Stimulated activated CD8-positive, alpha-beta memory T cell treated with anti-CD3 and anti-CD28 coated beads, Interleukin-4, amount 100 ng/mL, for 48 hours (primary cell): ENCODE measurements around the gene ADORA1.

Source experiments
- DNase-seq: peaks from one replicate; pipeline ENCODE4 v3.0.0-alpha.2; 2020

ADORA1 gene

DNA sequence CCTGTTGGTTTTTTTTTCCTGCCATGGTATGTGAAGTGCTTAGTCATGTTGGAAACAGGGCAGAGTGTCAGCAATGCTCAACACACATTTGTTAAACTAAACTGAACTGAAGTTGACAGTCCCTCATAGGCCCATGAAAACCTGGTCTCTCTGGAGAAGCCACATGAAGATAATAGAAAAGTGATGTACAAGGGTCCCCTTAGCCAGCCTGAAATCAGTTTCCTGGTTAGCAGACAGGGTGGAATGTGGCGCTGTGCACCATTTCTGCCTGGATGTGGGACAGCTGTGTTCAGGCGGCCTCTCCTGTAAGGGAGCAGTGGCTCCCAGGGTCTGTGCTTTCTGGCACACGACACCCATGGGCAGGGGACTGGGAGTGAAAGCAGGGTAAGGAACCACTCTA is 68.8 kb downstream of the ADORA1 start:
- DNase-seq, result no peak

- no peak for DNase-seq
Measured at GRCh38 chr1:203197625-203198024, 70.1 kb downstream of the ADORA1 start.

- DNase-seq, result no peak
Measured at GRCh38 chr1:203199002-203199401, 71.5 kb downstream of the ADORA1 start.

DNA sequence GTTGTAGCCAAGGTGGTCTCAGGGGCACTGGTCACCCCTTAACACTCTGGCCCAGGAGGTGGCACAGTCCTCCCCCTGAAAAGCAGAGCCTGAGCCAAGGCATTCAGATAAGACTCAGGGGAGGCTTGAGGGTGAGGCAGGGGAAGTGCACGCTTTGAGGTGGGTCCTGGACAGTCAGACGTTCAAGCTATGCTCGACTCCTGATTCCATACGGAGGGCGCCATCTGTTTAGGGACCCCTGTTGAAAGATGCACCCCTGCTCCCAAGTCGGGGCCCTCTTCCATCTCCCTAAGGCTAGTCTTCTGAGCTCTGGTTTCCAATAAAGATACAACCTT is 71.9 kb downstream of the ADORA1 start:
- DNase-seq, result no peak

- no peak for DNase-seq
Measured at GRCh38 chr1:203199816-203200571, 72.5 kb downstream of the ADORA1 start.

GRCh38 chr1:203200916-203201315 is 73.4 kb downstream of the ADORA1 start:
- no peak for DNase-seq

DNA sequence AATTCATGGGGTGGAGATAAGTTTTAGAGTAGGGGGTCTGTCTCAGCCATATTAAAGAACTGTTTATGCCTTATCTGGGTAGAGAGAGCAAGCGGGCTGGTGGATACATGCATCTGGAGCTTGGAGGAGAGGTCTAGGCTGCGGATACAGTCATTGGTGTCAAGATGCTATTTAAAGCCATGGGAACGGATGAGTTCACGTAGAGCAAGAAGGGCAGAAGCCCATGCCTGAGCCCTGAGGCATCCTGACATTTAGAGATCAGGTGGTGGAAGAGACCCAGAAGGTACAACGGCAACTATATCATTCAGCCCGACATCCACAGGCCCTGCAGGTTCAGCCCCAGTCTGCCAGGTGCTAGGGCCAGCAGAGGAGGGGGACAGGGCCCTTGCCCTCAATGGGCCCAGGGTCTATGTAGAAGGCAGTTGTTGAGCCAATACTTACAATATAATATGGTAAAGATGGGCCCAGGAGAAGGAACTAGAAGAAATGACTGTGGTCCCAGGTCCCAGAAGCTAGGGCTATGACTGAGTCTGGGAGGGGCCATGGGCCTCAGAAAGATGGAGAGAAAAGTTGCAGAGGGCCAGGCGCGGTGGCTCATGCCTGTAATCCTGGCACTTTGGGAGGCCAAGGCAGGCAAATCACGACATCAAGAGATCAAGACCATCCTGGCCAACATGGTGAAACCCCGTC is 74.1 kb downstream of the ADORA1 start:
- DNase-seq, result no peak

GRCh38 chr1:203202431-203203245 is 75.1 kb downstream of the ADORA1 start:
- DNase-seq, result no peak

DNA sequence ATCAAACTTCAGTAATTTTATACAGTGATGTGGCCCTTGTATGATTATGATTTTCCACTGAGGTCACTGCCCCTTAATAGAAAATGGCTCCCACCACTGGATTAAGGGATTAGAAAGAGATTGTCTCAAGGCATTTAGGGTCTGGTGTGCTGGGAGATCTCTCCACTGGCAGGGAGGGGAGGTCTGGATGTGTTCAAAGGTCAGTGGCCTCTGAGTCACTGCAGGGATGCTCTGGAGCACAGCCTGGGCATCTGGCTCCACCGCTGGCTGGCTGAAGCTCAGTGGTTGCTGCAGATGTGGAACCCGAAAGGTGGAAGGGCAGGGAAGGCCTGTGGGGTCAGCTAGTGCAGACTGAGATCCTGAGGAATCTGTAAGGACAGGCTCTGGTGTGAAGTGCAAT is 77.2 kb downstream of the ADORA1 start:
- no peak for DNase-seq

GRCh38 chr1:203206129-203206687 is 78.7 kb downstream of the ADORA1 start:
- DNase-seq, result no peak

GRCh38 chr1:203207751-203208150 is 80.2 kb downstream of the ADORA1 start:
- no peak for DNase-seq

- no peak for DNase-seq
Measured at GRCh38 chr1:203208181-203208580, 80.7 kb downstream of the ADORA1 start.

- DNase-seq, result no peak
Measured at GRCh38 chr1:203210350-203210749, 82.8 kb downstream of the ADORA1 start.

DNA sequence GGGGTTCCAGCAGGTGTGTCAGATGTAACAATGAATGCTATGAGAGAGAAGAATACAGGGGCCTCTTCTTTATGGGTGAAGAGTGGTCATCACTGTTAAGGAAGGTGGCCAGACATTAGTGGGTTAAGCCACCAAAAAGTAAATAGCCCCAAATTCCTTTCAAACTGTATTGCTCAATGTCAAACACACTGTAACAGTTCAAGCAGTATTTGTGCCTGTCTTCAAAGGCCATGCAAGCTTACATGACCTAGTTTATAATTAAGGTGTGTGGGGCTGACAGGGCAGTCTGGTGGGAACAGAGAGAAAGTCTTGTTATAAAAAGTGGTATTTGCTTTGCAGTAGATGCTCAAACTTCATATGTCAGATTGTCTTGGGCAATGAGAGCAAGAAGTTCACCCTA is 83.5 kb downstream of the ADORA1 start:
- no peak for DNase-seq

GRCh38 chr1:203211812-203212211 is 84.3 kb downstream of the ADORA1 start:
- no peak for DNase-seq

- DNase-seq, result no peak
Measured at GRCh38 chr1:203213126-203213525, 85.6 kb downstream of the ADORA1 start.

DNA sequence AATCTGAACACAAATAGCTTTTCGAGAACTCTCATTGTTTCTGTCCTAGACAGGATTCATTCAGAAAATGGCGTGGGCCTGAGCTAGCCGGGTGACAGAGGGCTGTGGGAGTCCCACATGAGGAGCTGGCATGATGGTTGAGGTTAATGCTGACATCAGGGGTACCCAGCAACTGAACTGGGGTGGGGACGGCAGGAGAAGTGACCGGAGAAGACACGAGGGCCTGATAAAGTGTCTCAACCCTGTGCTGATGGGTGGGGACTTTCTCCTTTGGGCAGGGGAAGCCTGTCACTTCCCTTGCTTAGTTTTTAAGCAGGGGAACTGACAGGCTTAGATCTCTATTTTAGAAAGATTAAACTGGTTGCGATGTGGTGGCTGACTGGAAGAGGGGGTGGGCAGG is 87.3 kb downstream of the ADORA1 start:
- DNase-seq, result no peak

DNA sequence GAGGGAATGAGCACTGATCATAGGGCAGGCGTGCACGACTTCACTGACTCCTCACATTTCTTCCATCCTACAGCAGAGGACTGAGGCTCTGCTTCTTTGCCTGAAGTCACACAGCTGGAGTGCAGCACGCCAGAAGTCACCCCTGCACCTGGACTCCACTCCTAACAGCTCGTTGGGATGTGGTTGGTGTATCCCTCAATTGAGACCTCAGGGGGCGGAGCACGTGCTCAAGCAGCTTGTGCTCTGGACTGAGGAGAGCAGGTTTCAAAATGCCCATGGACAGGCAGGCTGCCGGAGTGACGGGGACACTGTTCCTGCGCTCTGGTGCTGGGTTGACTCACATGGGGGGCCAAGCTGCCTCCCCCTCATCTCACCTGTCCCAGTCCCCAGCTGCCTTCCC is 88.0 kb downstream of the ADORA1 start:
- no peak for DNase-seq

DNA sequence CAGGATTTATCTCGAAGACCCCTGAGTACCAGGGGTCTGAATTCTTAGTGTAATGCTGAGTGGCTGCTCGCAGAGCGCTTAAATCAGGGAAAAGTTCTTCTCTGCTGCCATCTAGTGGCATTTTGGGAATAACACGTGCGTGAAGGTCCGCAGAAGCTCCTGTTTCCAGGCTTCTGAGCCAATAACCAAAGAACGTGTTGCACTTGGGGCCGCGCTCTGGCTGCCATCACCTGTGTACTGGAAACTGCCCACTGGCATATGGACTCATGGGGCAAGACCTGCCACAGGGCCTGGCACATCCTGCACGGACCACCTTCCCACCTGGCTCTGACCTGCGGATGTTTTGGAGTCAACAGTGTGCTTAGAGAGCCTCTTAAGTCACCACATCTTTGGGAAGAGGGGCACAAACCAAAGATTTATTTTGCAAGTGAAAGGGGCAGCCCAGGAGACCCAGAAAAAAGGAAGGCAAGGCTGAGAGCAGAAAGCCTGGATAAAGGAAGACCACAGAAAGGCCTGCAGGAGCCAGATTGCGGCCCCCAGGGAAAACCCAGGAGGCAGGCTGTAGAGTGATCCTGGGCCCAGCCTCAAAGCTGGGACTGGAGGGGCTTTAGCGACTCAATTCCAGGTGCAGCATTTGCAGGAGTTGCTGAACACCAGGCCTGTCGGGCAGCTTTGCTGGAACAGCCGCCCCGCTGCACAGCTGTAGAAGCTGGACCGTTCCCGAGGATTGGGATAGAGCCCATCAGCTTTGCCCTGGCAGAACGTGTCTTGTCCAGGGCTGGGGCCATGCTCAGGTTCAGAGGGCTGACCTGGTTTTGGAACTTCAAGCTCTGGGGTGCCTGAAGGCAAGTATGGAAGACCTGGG is 89.0 kb downstream of the ADORA1 start:
- peak; percentile 65 for DNase-seq
